Neutrophil (primary cell): ENCODE data around the gene ZNHIT2.
"Not testable (repeated sequence)": the region's sequence is repeated elsewhere in the genome, so short reads cannot be mapped to it uniquely, and the experiment has no call there.

Experiments
- H3K27ac ChIP-seq: fragments of 200-600 bp; sonication (generic); 2 replicates; pipeline ENCODE4 v1.5.1; 2016; ENCODE audit warnings: mild to moderate bottlenecking, moderate library complexity
- H3K27me3 ChIP-seq: fragments of 200-600 bp; sonication (generic); 2 replicates; pipeline ENCODE4 v1.6.0; 2016; ENCODE audit warnings: mild to moderate bottlenecking
- H3K36me3 ChIP-seq: fragments of 200-600 bp; sonication (generic); 2 replicates; pipeline ENCODE4 v1.5.1; 2017
- H3K4me1 ChIP-seq, 2 experiments: fragments of 200-600 bp in 1 of 2; sonication (generic) in 1 of 2; 1 replicate in 1 of 2; 2 replicates in 1 of 2; pipeline versions ENCODE4 v1.5.1 to v1.6.1; 2013 to 2016; ENCODE audit warnings: low read depth in 1 of 2, low read length in 1 of 2, mild to moderate bottlenecking in 1 of 2, moderate library complexity in 1 of 2; ENCODE audit not compliant: control insufficient read depth in 1 of 2, insufficient read depth in 1 of 2
- H3K4me3 ChIP-seq, 2 experiments: fragments of 200-600 bp in 1 of 2; sonication (generic) in 1 of 2; 1 replicate in 1 of 2; 2 replicates in 1 of 2; pipeline ENCODE4 v1.5.1; 2013 to 2016; ENCODE audit warnings: low read depth in 1 of 2, low read length in 1 of 2, mild to moderate bottlenecking in 1 of 2, moderate library complexity in 1 of 2
- H3K9me3 ChIP-seq: fragments of 200-600 bp; sonication (generic); 2 replicates; pipeline ENCODE4 v1.5.1; 2016
- CTCF ChIP-seq: fragments of 200-600 bp; sonication (generic); IDR thresholded peaks from 2 replicates; pipeline ENCODE4 v1.5.1; 2016; ENCODE audit warnings: antibody characterized with exemption

ZNHIT2 gene

GRCh38 chr11:65119670-65119995 is 2.1 kb upstream of the ZNHIT2 start:
- Histone ChIP-seq H3K4me3 (no peak overlapping the region), H3K9me3 (no peaks in the 10 kb centered on the region), H3K36me3 (peaks cover 40% of the 10 kb centered on the region), H3K27ac (peak overlapping the region; percentile 90), H3K27me3 (peaks cover 2% of the 10 kb centered on the region), H3K4me1 (peaks cover 44 to 46% of the 10 kb centered on the region in 2 experiments)
- no peak for TF ChIP-seq CTCF

GRCh38 chr11:65118891-65119669 is 1.6 kb upstream of the ZNHIT2 start:
- H3K4me3 ChIP-seq, H3K9me3 ChIP-seq, H3K27me3 ChIP-seq: not testable (repeated sequence)
- H3K36me3 ChIP-seq: peaks cover 36% of the 10 kb centered on the region
- H3K27ac ChIP-seq: peak overlapping the region; percentile 90
- H3K4me1 ChIP-seq: peaks cover 44 to 46% of the 10 kb centered on the region in 2 experiments

- Histone ChIP-seq H3K36me3 (peaks cover 36% of the 10 kb centered on the region), H3K27ac (peak overlapping the region; percentile 90), H3K27me3 (peaks cover 14% of the 10 kb centered on the region), H3K4me3 (peak overlapping the region in 1 of 2 experiments; percentile 74), H3K4me1 (peaks cover 48% of the 10 kb centered on the region in 2 experiments), H3K9me3 (no peaks in the 10 kb centered on the region)
- TF ChIP-seq CTCF: no peak
These were observed 766 bp upstream of the ZNHIT2 start for GRCh38 chr11:65118097-65118837.

GRCh38 chr11:65116370-65117205 is 913 bp downstream of the ZNHIT2 start:
- Histone ChIP-seq H3K9me3 (no peaks in the 10 kb centered on the region), H3K27ac (peak overlapping the region; percentile 90), H3K4me3 (peak overlapping the region; percentile 74 to 89), H3K27me3 (peaks cover 29% of the 10 kb centered on the region), H3K4me1 (peaks cover 53 to 54% of the 10 kb centered on the region in 2 experiments), H3K36me3 (peaks cover 36% of the 10 kb centered on the region)
- TF ChIP-seq CTCF: no peak

GRCh38 chr11:65115361-65116082 is 2.0 kb downstream of the ZNHIT2 start:
- Histone ChIP-seq H3K9me3 (no peaks in the 10 kb centered on the region), H3K4me1 (peaks cover 53 to 54% of the 10 kb centered on the region in 2 experiments), H3K27ac (no peak overlapping the region), H3K27me3 (peaks cover 29% of the 10 kb centered on the region), H3K36me3 (peaks cover 27% of the 10 kb centered on the region), H3K4me3 (no peak overlapping the region)
- no peak for TF ChIP-seq CTCF
